Heart left ventricle (tissue), 13 donors: ENCODE measurements around the gene TRPM3.

Experiments
- CTCF ChIP-seq, 12 donors: fragments of 200-600 bp; sonication (generic) in 4 of 12; IDR thresholded peaks; one replicate each; pipeline versions ENCODE4 v1.5.0 to v1.8.0; 2018 to 2022; ENCODE audit warnings: antibody characterized with exemption in 12 of 12, mild to moderate bottlenecking in 5 of 12
- POLR2A ChIP-seq, 2 donors: fragments of 450-650 bp; IDR thresholded peaks; one replicate each; pipeline ENCODE4 v1.6.1; 2017; ENCODE audit warnings: antibody characterized with exemption in 2 of 2, mild to moderate bottlenecking in 2 of 2, moderate library complexity in 2 of 2
- donor health status: ischemic (EF 13 %, LVEDD 7.1; RV severe dilation, severe dysfunction).
- donor health status: DM: no; HTN: yes; CAD: no.
- donor health status: DM: no; HTN: no; CAD: no.
- donor health status: ischemic (EF 25% LVEDD 6.9; RV normal size, moderate dysfunction).
- donor health status: ischemic (EF 25% LVEDD 5.7; RV mildly dilated, moderate dysfunction).
- donor health status: ischemic (EF 35%, LVEDD 5.7; RV mildly dilated, moderate dysfunction).
- donor health status: nonischemic (EF 11% LVEDD 7.7; RV severe dilation, severe dysfunction).
- donor health status: DM: yes; HTN: yes; CAD: no.
- donor health status: PGD.
- donor health status: ischemic (EF 29% LVEDD 5.4; RV normal size, mild dysfunction).
- donor health status: nonischemic (EF 23%, LVEDD 6.1; RV moderate dilation, normal function).

- TF ChIP-seq POLR2A (IDR thresholded peaks at IDR 0.05), result no peak
- TF ChIP-seq CTCF (IDR thresholded peaks at IDR 0.05), result no peak
Observed at GRCh38 chr9:71115448-71115975, 5.9 kb downstream of the TRPM3 start.
